Ishikawa (cell line): ENCODE data around the gene GPS2.

Source experiments
- CEBPB ChIP-seq: IDR thresholded peaks from 2 replicates; pipeline ENCODE4 v1.6.1; 2012
- CREB1 ChIP-seq: IDR thresholded peaks from 2 replicates; pipeline ENCODE4 v1.6.1; 2012; ENCODE audit warnings: low read depth
- EGR1 ChIP-seq: IDR thresholded peaks from 2 replicates; pipeline ENCODE4 v1.6.1; 2012
- EP300 ChIP-seq: IDR thresholded peaks from 2 replicates; pipeline ENCODE4 v1.6.1; 2012; ENCODE audit warnings: borderline replicate concordance
- FOXM1 ChIP-seq: IDR thresholded peaks from 2 replicates; pipeline ENCODE4 v1.6.1; 2012; ENCODE audit warnings: low read depth, borderline replicate concordance
- NFIC ChIP-seq: IDR thresholded peaks from 2 replicates; pipeline ENCODE4 v1.6.1; 2012
- RAD21 ChIP-seq: IDR thresholded peaks from 2 replicates; pipeline ENCODE4 v1.6.1; 2012; ENCODE audit warnings: low read depth
- TAF1 ChIP-seq: IDR thresholded peaks from 2 replicates; pipeline ENCODE4 v1.6.1; 2012; ENCODE audit warnings: low read depth, mild to moderate bottlenecking
- TCF12 ChIP-seq: IDR thresholded peaks from 2 replicates; pipeline ENCODE4 v1.6.1; 2012; ENCODE audit warnings: low read depth
- TEAD4 ChIP-seq: IDR thresholded peaks from 2 replicates; pipeline ENCODE4 v1.6.1; 2012
- YY1 ChIP-seq: IDR thresholded peaks from 2 replicates; pipeline ENCODE4 v1.6.1; 2012; ENCODE audit warnings: low read depth
- ZBTB7A ChIP-seq: IDR thresholded peaks from 2 replicates; pipeline ENCODE4 v1.6.1; 2012; ENCODE audit warnings: low read depth
- TF ChIP-seq, protein P1 (sequence below): IDR thresholded peaks from 2 replicates; pipeline ENCODE4 v1.6.1; 2012
- TF ChIP-seq, protein P2 (sequence below): IDR thresholded peaks from 2 replicates; pipeline ENCODE4 v1.6.1; 2012

Gene GPS2

DNA sequence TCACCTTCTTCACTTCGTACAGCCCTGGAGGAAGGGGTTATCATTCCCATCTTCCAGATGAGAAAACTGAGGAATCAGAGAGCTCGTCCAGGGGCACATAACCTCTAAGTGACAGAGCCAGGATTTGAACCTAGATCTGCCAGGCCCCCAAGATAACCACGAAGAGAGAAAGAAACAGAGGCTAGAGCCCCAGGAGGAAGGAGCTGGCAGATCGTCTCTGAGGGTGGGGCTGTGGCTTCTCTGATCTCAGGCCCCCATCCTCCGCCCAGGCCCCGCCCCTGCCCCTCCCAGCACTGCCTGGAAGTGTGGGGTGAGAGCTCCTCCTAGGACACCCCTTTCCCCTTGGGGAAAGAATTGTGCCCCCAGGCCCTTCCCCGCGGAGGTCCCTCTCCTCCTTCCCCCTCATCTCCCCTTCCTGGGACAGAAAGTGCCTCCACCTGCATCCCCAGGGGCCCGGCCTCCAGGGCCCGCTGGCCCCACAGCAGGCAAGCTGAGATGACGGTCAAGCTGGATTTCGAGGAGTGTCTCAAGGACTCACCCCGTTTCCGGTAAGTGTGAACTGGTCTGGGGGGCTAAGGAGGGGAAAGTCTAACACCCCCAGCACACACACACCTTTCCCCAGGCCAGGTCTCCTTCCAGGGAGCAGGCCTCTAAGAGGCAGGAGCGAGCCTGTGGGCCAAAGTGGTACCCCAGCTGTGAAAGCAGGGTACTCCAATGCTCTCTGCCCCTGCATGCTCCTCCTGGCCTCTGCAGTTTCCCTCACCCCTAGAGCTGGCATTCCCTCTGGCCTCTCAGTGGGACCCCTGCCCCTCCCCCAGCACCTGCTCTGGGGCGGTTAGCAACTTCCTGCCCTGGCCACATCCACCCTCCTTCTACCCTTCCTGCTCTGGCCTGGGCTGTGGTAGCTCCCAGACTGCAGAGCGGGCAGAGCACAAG, 21.3 kb upstream of the GPS2 start, which contains the start of gene ACAP1:
TSS of gene ACAP1 (plus strand) at position 290 of the 936 bp plus-strand sequence. CDS start at position 496, 206 bp downstream.
- no peak for TF ChIP-seq NFIC

DNA sequence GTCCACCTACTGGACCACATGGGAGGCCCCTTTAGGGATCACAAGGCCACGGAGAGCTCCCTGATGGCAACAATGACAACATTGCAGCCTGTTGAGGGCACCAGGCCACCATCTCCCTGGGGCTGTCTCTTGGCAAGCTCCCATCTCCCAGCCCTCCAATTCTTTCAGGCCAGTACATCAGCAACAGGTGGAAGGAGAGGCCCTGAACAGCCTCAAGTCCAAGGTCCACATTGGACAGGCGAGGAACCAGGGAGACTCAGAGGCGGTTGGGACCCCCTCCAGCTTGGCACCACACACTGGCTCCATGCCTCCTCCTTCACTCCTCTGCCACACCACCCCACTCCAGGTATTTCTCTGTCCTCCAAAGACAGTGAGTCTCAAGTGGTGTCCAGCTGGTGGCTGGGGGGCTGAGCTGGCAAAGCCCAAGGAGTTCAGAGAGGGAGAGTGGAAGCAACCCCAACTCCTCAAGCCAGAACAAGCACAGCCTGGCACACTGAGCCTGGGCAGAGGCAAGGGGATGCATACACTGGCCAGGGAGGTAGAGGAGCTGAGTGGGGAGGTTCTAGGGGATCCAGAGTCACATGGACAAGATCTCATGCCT, 19.9 kb upstream of the GPS2 start:
- no peak for TF ChIP-seq TCF12
- no peak for TF ChIP-seq TEAD4
- no peak for TF ChIP-seq FOXM1

DNA sequence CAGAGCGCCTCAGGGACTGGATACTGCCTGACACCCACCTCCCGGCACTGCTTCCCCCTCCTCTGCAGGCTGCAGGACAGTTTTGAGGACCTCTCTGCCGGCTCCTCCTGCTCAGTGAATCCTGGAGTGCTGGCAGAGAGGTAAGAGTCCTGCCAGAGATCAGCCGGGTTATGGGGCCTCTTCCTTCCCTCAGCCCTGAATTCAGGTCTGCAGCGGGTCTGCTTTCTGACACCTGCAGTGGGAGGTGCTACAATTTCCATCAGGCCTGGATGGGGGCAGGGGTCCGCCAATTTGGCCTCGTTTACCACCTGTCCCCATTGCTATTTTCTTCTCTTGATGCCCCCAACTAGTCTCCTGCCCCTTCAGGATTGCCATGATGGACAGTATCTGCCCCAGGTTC, 17.0 kb upstream of the GPS2 start:
- TF ChIP-seq, protein P1, sequence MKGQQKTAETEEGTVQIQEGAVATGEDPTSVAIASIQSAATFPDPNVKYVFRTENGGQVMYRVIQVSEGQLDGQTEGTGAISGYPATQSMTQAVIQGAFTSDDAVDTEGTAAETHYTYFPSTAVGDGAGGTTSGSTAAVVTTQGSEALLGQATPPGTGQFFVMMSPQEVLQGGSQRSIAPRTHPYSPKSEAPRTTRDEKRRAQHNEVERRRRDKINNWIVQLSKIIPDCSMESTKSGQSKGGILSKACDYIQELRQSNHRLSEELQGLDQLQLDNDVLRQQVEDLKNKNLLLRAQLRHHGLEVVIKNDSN, result no peak
- TF ChIP-seq TCF12, result no peak
- no peak for TF ChIP-seq TEAD4
- TF ChIP-seq, protein P2, sequence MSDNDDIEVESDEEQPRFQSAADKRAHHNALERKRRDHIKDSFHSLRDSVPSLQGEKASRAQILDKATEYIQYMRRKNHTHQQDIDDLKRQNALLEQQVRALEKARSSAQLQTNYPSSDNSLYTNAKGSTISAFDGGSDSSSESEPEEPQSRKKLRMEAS, result no peak
- TF ChIP-seq CEBPB, result no peak
- TF ChIP-seq RAD21, result no peak
- TF ChIP-seq NFIC, result no peak
- no peak for TF ChIP-seq EP300
- TF ChIP-seq FOXM1, result no peak
- TF ChIP-seq CREB1, result no peak
- TF ChIP-seq TAF1, result no peak
- TF ChIP-seq EGR1, result no peak

DNA sequence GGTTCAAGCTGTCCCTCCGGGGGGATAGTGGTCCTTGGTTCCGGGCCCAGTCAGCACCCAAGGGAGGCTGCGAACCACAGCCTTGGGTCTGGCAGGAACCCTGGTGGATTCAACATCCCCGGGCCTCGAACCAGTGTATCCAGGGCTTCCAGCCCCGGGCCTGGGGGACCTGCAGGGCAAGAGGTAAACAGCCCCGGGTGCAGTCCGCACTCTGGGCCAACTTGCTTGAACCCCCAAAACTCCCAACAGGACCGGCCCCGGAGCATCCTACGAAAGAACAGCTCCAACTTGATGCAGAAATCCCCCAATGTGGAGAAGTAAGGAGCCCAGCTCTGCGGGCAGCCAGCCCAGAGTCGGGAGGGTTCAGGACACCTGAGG, 15.5 kb upstream of the GPS2 start:
- no peak for TF ChIP-seq CEBPB
- TF ChIP-seq YY1, result no peak
- no peak for TF ChIP-seq EGR1
- no peak for TF ChIP-seq TAF1
- TF ChIP-seq, protein P2, result no peak
- no peak for TF ChIP-seq RAD21
- TF ChIP-seq TCF12, result no peak

DNA sequence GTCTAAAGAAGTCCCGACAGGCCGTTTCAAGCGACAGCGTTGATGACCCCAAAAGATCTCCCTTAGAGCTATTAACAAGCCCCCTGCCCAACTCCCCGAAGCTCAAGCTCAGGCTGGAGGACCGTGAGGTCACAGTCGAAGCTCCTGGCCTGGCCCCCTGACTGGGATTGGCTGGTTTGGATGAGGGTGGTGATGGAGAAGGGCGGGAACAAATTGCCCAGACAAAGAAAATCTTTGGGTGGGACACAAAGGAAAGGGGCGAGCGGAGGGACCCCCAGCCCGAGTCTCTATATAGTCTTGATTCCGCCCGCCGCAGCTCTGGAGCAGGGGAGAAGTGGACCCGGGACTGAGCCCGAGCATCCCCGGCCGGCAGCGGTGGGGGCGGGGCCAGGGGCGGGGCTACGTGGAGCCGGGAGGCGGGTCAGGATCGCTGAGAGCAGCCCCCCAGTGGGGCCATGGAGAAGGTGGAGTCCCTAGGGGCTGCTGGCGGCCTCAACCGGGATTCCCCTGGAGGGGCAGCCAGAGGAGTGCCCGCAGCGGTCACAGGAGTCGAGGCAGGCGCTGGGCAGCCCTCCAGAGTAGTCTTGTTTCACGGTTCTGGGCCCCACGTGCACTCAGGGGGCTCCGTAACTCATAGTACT, 15.0 kb upstream of the GPS2 start:
- TF ChIP-seq FOXM1, result no peak
- no peak for TF ChIP-seq TEAD4
- TF ChIP-seq EGR1, result no peak
- TF ChIP-seq, protein P2, result no peak; the same call in 1 of the 2 replicates
- TF ChIP-seq CREB1, result 0 out of 2 replicates have a peak, but pooled peaks have one; percentile 28

DNA sequence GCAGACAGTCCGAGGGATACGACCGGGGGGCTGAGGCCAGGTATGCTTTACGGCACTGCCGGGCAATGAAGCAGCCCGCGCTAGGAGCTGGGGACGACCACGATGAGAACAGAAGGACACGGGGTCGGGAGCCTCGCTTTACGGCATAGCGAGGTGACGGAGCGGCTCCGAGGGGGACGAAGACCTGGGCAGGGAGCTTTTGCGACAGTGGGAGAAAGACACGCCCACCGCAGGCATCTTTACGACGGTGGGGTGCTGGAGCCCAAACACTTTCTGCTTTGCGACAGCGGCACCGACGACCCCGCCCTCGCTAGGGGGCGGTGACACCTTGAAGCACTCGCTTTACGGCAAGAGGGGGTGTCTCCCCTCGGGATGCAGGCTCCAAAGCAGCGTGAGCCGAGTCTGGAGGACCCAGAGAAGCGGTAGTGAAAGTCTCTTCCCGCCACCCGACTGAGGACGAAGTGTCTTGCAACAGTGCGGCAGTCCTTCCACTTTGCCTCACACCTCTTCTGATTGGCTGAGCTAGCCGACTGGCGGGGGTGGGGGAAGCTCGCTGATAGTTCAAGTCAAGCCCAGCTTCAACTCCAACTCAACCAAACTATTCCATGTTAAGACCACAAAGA, 14.3 kb upstream of the GPS2 start:
- TF ChIP-seq, protein P2, result peak; percentile 44
- TF ChIP-seq CREB1, result peak; percentile 59
- TF ChIP-seq CEBPB, result no peak
- TF ChIP-seq EP300, result peak; percentile 49
- TF ChIP-seq RAD21, result no peak
- TF ChIP-seq EGR1, result 0 out of 2 replicates have a peak, but pooled peaks have one; percentile 19
- TF ChIP-seq TCF12, result 0 out of 2 replicates have a peak, but pooled peaks have one; percentile 10
- no peak for TF ChIP-seq FOXM1
- peak; percentile 5; the same call in 1 of the 2 replicates for TF ChIP-seq TAF1

DNA sequence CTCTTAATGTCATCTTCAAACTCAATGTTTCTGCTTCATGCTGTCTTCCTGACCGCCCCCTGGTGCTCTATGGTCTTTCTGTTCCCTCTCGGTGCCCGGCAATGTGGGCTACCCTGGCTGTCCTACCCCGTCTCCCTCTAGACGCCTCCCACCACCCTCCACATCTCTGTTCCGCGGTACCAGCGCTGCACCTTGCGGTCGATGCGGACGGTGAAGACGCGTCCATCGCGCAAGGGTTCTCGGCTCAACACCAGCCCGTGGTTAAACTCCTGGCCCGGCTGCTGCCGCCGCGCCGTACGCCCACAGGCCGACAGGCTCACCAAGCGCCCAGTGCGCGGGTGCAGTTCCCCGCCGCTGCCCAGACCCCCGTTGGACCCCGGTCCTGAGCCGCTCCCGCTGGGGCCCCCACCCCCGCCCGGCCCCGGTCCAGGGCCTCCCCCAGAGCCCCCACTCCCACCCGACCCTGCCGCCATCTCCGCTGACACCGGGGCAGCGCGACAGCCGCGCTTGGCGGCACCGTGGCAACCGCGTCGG, 13.7 kb upstream of the GPS2 start, which contains the start of gene NEURL4:
TSS of gene NEURL4 (minus strand) at position 496 of the 534 bp plus-strand sequence. CDS start at position 473, 23 bp downstream.
- TF ChIP-seq RAD21 (no peak), CREB1 (no peak), EGR1 (no peak; the same call in 1 of the 2 replicates), ZBTB7A (no peak), YY1 (peak; percentile 81), TAF1 (peak; percentile 65; the same call in 1 of the 2 replicates), NFIC (peak; percentile 20; the same call in 1 of the 2 replicates)
- TF ChIP-seq, protein P2, result no peak; the same call in 1 of the 2 replicates

DNA sequence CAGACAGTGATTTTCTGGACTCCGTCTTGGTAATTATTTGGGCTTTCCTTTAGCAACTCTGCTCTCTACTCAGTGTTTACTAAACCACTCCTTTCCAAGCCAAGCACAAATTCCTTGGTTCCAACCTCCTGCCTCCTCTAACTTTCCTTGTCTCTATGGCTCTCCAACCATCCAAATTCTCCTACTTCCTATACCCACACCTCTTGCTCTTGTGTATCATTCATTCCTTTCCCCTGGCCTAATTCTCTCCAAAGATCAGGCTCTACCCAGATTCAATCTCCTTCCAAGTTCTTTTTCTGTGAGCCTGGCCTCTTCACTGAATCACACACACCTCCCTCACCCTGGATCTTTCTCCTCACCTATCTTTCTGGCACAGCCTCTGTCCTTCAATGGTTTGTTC, 12.8 kb upstream of the GPS2 start:
- TF ChIP-seq CEBPB, result no peak
- no peak for TF ChIP-seq CREB1
- TF ChIP-seq TEAD4, result no peak
